CD4-positive, alpha-beta T cell treated with Interleukin-4 for 4 hours (primary cell): ENCODE measurements around the gene RIC8A.

ENCODE experiments used
- DNase-seq: peaks from one replicate; pipeline ENCODE4 v3.0.0-alpha.2; 2020

RIC8A gene

DNA sequence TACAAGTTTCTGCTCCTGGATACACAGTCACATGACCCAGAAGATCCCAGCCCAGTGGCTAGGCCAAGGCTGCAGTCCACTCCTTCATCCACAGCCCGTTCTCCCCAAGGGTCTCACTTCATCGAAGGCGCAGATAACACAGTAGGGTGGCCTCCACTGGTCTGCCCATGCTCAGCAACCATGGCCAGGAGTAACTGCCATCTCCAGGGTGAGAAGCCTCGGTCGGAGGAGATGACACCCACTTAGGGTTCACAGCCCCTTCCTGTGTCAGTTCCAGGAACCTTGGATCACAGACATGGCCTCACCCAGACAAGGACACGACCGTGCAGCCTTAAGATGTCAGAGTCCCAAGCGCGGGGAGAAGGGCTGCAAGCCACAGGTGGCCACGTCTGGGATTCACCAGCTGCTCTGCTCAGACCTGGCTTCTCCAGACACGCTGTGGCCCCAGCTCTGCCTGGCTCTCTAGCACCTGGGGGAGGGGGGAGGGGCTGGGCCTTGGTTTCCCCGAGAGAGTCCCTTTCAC is 2.9 kb upstream of the RIC8A start:
- no peak for DNase-seq

DNA sequence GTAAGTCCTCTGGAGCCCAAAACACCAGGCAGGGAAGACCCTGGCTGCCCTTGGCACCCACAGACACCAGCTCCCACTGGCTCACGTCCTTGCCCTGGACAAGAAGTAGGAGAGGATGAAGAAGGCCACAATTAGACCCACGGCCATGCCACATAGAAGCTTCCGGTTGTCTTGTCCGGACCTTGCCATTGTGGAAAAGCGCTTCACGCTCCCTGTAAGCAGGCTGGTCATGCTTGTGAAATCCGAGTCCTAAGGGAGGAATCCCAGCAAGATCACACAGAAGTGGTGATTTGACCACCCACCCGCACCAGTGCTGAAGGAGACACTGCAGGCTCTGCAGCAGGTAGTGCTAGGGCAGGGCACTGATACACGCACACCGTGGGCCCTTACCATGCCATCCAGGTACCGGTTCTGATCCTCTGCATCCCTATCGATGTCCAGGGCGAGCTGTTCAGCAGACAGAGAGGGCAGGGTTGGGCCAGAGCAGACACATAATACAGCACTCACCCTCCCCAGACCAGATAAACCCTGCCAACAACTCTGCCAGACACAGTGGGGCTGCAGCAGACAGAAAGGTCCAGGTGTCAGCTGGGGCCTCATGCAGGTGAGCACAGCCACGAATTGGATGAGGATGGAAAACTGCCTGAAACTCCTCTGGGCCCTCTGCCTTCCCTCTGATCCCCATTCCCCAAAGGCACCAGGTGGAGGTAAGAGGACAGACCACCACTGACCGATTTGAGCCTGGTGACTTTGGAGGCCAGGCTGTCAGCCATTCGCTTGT is 2.1 kb upstream of the RIC8A start:
- no peak for DNase-seq

DNA sequence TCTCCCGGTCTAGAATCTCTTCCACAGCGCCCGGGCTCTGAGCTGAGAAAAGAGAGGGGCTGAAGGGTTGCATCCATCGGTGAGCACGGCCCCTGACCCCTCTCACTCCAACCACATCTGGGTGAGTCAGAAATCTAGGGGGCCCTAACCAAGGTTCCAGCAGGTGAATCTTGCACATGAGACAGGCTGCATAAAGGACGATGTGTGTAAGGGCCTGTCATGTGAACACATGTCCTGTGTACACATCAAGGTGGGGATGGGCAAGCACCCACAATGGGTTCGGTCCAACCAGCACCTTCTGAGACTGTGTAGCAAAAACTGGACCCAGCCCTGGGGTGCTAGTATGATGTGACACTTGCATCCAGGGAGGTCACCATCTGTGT is 1.5 kb upstream of the RIC8A start:
- DNase-seq = no peak

DNA sequence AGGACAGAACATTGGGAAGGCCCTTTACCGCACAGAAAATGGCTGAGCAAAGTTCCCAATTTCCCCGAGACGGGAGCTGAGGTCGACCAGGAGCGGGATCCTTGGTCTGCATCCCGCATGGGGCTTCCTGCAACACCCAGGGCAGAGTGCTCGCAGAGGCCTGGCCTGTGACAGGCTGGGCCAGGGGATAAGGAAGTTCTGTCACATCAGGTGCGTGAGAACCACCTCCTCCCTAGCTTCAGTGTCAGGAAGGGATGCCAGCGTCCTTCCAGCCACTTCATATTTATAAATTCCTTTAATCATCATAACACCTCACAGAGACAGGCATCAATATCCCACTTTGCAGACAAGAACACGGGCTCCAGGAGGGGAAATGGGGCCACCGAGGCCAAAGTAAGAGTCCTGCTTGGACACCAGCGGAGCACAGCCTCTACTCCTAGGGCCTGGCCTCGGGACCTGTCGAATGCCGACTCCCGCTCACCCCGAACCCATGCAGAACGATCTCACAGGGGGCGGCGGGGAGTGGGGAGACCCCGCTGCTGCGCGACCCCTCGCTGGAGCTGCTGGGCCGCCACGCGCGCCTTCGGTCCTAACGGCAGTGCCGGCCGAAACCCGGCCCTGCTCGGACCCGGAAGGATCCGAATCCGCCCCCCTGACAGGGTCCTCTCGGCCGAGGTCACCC is 841 bp upstream of the RIC8A start:
- DNase-seq = no peak

DNA sequence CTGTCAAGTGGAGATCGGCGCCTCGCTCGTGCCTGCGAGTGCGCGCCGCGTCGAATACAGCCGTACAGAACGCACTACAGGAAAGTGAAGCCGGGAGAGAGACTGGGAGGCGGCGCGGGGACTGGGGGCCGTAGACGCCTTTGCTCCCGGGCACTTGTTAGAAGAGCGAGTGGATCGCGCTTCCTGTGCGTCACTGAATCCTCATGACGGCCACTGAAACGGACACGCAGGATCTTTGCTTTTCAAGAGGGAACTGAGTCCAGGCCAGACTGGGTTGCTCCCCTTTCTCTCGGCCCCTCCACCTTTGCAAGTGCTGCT is 314 bp downstream of the RIC8A start:
- DNase-seq = no peak

DNA sequence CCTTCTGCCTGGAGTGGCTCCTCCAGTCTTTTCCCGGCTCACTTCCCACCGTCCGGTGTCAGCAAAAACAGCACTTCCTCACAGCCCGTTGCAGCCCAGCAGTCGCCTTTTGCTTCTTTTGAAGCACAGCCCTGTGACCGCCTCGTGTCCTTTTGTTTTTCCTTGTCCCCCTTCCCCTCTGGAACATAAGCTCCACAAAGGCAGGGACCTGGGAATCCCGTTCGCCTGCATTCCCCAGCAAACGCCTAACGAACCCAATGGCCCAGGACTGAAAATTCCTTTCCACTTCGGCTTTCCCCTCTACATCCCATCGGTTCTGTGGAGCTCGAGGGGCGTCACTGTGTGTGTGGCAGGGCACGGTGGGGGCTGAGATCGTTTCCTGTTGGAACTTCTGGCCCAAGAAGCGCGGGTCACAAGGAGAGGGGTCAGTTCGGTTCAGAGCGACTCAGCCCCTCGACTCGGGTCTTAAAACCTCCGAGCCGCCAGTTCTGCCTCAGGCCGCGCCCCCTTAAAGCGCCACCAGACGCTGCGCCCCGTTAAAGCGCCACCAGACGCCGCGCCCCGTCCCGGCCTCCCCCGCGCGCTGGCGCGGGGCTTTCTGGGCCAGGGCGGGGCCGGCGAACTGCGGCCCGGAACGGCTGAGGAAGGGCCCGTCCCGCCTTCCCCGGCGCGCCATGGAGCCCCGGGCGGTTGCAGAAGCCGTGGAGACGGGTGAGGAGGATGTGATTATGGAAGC is 841 bp downstream of the RIC8A start:
- peak; percentile 78 for DNase-seq

DNA sequence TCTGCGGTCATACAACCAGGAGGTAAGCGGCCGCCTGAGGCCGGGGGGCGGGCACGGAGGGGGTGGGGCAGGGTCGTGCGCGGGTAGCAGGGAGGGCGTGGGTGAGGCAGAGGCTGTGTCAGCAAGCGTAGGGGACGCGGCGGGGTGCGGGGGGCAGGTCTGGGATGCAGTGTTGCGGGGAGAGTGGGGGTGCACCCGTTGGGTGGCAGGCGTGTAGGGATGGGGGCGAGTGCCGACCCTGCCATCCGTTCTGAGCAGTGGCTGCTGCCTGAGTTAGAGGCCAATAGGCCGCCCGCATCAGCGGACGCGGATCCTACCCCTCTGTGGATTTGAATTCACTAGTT is 1.4 kb downstream of the RIC8A start:
- DNase-seq = no peak

DNA sequence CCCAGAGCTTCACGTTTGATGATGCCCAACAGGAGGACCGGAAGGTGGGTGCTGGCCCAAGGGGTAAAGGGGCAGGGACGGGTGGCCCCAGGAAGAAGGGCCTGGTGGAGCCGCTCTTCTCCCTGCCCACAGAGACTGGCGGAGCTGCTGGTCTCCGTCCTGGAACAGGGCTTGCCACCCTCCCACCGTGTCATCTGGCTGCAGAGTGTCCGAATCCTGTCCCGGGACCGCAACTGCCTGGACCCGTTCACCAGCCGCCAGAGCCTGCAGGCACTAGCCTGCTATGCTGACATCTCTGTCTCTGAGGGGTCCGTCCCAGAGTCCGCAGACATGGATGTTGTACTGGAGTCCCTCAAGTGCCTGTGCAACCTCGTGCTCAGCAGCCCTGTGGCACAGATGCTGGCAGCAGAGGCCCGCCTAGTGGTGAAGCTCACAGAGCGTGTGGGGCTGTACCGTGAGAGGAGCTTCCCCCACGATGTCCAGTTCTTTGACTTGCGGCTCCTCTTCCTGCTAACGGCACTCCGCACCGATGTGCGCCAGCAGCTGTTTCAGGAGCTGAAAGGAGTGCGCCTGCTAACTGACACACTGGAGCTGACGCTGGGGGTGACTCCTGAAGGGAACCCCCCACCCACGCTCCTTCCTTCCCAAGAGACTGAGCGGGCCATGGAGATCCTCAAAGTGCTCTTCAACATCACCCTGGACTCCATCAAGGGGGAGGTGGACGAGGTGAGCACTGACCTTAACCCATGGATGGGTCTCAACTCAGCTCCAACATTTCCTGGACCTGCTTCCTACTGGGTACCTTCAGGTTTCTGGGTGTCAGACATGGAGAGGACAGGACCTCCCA is 2.0 kb downstream of the RIC8A start:
- DNase-seq = no peak

DNA sequence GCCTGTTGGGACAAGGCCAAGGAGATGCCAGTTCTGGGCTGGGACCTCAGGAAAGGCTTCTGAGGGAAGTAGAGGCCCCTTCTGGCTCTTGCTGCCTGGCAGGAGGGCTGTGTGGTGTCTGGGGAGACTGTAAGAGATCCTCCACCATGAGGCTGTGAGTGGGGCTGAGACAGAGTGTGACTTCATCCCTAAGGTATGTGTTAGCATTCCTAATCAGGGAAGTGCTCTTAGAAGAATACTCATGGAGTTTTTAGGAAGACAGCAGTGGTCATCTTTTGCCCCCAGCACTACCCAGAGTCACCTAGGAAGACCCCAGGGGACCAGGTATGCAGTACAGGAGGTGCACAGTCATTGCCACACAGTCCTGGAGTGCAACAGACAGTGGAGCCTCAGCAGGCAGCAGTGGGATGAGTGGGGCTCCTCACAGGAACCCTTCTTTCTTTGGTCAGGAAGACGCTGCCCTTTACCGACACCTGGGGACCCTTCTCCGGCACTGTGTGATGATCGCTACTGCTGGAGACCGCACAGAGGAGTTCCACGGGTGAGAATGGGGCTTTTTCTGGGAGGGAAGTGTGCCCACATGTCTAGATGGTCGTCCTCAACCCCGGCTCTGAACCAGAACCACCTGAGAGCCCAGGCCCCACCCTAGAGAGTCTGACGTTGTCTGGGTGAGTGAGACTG is 2.8 kb downstream of the RIC8A start:
- DNase-seq = no peak

DNA sequence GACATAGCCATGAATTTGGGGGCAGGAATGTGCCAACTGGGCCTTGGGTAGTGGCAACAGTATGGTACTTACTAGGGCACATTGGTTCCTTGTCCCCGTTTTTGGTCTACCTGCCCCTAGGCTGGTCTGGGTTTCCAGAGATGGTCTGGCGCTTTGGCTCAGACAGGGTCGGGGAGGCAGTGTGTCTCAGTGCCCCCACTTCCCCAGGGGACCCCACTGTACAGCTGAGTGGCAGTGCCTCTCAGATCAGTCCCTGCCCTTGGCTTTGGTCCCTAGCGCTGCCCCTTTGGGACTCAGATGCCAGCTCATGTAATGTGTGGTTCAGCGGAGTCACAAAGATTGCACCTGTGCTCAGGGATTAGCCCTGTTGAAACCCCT is 3.3 kb downstream of the RIC8A start:
- DNase-seq = no peak

DNA sequence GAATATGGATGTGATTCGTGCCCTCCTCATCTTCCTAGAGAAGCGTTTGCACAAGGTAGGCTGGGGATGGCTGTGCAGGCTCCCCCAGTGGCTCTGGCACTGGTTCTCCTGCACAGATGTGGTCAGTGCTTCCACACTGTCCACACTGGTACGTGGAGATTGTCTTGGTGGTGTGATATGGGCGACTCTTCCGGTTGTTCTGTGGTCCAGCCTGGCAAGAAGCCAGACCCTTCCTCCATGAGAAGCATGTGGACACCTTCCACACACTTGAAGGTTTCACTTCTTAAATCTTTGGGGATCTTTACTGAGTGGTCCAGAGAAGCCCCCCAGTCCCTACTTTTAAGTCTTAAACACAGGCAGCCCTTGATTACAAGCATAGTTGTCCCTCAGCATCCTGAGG is 3.8 kb downstream of the RIC8A start:
- DNase-seq = no peak

DNA sequence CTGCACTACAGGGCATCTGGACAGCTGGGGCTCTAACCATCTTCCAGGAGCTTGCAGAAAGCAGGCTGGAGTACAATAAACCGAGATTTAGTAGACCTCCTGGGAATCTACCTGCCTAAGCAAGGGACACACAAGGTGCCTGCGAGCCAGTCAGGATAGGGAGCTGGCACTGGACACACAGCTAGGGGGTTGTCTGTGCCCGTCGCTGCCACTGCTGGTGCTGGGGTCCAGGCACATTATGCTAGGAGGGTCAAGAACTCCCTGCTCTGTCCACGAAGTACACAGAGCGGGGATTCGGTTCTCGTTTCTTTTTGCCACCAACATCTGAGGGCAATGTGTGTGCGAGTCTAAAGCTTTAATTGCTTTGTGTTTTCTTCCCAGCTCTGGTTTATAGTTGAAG is 4.2 kb downstream of the RIC8A start:
- DNase-seq = no peak

DNA sequence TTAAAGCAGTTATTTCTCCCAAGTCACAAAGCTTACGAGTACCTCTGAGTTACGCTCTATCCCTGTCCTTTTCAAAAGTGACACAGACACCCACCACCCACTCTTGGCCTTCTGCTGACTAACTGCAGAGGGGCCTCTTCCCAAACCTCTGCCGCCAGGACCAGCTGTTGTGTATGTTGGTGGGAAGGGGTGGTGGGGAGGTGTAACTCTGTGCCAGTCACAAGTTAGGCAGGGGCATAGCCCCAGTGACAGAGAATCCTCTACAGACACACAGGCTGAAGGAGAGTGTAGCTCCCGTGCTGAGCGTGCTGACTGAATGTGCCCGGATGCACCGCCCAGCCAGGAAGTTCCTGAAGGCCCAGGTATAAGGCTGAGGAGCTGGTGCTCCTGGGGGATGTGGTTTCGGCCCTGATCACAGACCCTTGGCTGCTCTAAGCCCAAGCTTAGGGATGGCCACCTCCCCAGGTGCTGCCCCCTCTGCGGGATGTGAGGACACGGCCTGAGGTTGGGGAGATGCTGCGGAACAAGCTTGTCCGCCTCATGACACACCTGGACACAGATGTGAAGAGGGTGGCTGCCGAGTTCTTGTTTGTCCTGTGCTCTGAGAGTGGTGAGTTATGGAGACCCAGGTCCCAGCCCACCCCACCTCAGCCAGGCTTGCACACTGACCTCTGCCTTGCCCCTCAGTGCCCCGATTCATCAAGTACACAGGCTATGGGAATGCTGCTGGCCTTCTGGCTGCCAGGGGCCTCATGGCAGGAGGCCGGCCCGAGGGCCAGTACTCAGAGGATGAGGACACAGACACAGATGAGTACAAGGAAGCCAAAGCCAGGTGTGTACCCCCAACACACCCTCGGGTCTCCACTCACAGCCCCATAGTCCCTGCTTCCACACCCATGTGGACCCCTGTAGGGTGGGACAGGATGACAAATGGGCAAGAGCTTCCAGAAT is 4.9 kb downstream of the RIC8A start:
- no peak for DNase-seq

DNA sequence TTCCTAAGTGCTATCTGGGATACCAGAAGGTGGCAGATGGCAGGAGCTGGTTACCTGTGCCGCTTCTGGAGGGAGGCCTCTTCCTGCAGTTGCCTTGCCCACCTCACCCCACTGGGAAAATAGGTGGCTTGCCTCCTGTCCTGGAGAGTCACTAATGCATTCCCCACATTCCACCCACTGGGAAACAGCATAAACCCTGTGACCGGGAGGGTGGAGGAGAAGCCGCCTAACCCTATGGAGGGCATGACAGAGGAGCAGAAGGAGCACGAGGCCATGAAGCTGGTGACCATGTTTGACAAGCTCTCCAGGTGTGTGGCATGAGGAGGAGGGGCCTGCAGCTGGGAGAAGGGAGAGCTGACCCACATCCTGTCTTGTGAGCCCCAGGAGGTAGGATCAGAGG is 5.6 kb downstream of the RIC8A start:
- DNase-seq = no peak

DNA sequence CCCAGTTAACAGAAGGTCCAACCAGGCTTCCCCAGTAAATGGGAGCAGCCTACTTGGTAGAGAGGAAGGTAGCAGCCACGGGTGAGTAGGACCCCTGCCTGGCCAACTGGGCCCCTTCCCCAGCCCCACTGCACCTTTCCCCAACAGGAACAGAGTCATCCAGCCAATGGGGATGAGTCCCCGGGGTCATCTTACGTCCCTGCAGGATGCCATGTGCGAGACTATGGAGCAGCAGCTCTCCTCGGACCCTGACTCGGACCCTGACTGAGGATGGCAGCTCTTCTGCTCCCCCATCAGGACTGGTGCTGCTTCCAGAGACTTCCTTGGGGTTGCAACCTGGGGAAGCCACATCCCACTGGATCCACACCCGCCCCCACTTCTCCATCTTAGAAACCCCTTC is 6.6 kb downstream of the RIC8A start:
- no peak for DNase-seq

DNA sequence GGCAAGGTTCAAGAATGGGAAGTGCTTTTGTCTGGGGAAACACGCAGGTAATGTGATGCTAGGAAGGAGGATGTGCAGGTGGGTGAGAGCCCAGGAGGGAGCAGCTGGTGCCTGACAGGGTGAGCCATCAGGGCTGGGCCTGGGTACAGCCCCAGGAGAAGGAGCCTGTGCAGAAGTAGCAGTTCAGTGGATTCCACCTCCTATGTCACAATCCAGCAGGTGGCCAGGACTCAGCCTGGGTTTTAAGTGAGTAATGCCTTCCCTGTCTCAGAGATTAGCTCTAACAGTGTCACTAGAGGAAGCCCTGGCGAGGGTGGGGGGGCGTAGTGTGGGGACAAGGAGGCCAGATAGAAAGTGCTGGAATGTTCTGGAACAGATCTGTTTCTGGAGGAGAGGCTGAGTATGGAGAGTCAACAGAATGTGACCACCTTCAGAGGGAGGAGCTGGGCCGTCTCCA is 8.1 kb downstream of the RIC8A start:
- no peak for DNase-seq

DNA sequence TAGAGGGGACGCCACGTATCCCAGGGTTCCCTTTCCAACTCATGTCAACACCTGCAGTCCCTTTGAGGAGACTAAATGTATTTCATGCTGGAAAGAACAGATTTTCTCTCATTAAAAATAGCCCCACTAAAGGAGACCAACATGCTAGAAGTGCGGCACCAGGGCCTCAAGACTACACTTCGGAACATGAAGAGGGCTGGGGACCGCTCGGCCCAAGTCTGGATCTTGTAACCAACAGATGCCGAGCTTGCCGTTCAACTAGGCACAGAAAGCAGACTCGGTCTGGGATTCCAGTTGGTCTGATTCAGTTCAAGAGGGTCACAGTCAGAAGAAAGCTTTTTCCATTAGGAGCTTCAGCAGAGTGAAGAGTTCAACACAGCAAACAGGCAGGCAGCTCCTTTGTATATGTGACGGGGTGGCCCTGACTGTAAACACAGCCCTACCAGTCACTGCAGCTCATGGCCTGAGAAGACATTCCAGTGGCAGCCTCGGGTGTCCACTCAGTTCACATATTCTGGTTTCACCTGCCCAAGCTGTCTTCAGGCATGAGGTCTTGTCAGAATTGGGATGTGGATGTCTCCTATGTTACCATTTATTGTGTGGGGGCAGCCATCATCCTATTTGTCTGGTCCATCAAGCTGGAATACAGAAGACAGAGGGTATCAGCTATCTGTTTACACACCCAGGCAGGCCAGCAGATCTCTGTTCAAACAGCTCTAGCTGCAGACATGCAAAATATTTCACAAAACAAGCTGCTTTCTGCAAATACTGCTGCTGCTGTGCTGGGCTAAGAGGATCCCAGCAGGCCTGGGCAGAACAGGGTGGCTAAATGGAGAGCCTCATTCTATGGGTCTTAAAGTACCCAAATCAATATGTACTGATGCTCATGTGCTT is 8.8 kb downstream of the RIC8A start:
- no peak for DNase-seq

DNA sequence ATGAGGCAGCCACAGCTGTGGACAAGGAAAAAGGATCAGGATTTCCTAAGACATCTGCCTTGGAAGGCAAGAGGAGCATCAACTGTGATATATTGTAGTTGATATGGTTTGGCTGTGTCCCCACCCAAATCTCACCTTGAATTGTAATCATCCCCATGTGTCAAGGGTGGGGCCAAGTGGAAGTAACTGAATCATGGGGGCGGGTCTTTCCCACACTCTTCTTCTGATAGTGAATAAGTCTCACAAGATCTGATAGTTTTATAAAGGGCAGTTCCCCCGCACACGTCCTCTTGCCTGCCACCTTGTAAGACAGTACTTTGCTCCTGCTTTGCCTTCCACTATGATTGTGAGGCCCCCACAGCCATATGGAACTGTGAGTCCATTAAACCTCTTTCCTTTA is 10.2 kb downstream of the RIC8A start:
- DNase-seq = no peak

DNA sequence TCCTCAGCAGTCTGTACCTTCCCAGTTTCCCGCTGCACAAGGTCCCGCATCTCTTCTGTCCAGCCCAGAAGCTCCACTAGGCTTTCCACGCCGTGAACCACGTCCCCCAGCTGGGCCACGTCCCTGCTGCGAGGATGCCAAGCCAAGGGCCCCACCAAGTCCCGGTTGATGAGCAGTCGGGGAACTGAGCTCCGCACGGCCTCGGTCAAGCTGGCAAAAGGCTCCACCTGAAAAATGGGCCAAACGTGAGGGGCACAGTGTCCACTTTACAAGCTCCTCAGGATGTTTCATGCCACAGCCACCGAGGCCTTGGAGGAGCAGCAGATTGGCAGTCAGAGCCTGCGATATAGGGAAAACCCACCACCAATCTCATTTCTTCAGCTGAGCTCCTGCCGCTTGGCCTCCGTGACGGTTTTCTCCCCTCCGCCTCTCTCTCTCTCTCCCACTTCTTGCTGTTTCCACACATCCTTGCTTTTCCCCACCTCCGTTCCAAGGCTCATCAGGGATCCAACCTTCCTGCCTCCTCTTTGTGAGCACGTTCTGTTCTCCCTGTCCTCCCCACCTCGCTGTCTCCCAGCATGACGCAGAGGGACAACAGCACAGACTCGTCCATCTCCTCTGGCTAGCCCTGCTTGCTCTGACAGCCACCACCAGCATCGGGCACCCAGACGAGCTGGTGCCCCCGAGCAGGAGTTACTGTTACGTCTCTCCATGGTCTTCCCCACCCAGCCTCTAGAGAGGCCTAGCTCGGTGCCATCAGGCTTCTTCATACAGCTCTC is 11.5 kb downstream of the RIC8A start:
- DNase-seq = no peak
